H7 (cell line): ENCODE data around the gene DENND1B. TPM values are rescaled to one million over a fixed set of nuclear protein-coding genes. Genes with fewer than 3 reads are reported as not detected.
"Not testable (repeated sequence)": the region's sequence is repeated elsewhere in the genome, so short reads cannot be mapped to it uniquely, and the experiment has no call there.

Experiments
- DNase-seq: peaks from one replicate; pipeline ENCODE4 v3.0.0; 2012
- H3K27me3 ChIP-seq: 2 replicates; pipeline ENCODE4 v1.6.0; 2011; ENCODE audit warnings: mild to moderate bottlenecking, low read length; ENCODE audit not compliant: control insufficient read depth, insufficient read depth
- H3K36me3 ChIP-seq: replicated peaks from 2 replicates; pipeline ENCODE4 v1.5.1; 2011; ENCODE audit warnings: low read length; ENCODE audit not compliant: control insufficient read depth, insufficient read depth
- H3K4me3 ChIP-seq: 2 replicates; pipeline ENCODE4 v1.5.1; 2011; ENCODE audit warnings: low read depth, mild to moderate bottlenecking, control low read depth, low read length, moderate library complexity; ENCODE audit not compliant: insufficient read depth
- total RNA-seq: library from RNA; depleted of rRNA; stranded (reverse); fragments of >200 nt; shearing (Covaris generic); gene quantifications from 2 replicates; pipeline ENCODE4 v1.2.3, GENCODE V29; 2014

Gene DENND1B
- total RNA-seq, 1 experiment from 2014 or later = 2.9 TPM

- no peak overlapping the region for H3K4me3 ChIP-seq
- no peak for DNase-seq
- H3K27me3 ChIP-seq = no peaks in the 10 kb centered on the region
- no peaks in the 10 kb centered on the region for H3K36me3 ChIP-seq
Observed at GRCh38 chr1:197519741-197520334, 255.4 kb downstream of the DENND1B start.

- H3K27me3 ChIP-seq = no peaks in the 10 kb centered on the region
Observed at GRCh38 chr1:197515421-197515820, 259.9 kb downstream of the DENND1B start.

GRCh38 chr1:197510691-197511378 is 264.4 kb downstream of the DENND1B start:
- no peaks in the 10 kb centered on the region for H3K27me3 ChIP-seq
- H3K36me3 ChIP-seq = no peaks in the 10 kb centered on the region
- DNase-seq = no peak
- no peak overlapping the region for H3K4me3 ChIP-seq

More at GRCh38 chr1:197515421-197515820, 259.9 kb downstream of the DENND1B start:
- Histone ChIP-seq H3K4me3 (no peak overlapping the region), H3K36me3 (no peaks in the 10 kb centered on the region)
- no peak for DNase-seq

GRCh38 chr1:197496722-197497121 is 278.6 kb downstream of the DENND1B start:
- Histone ChIP-seq H3K4me3 (no peak overlapping the region), H3K27me3 (no peaks in the 10 kb centered on the region), H3K36me3 (no peaks in the 10 kb centered on the region)
- DNase-seq = no peak

- H3K4me3 ChIP-seq, DNase-seq, H3K36me3 ChIP-seq, H3K27me3 ChIP-seq: not testable (repeated sequence)
Observed at GRCh38 chr1:197491505-197491904, 283.8 kb downstream of the DENND1B start.

- Histone ChIP-seq H3K27me3 (no peaks in the 10 kb centered on the region), H3K4me3 (no peak overlapping the region), H3K36me3 (no peaks in the 10 kb centered on the region)
- no peak for DNase-seq
Observed at GRCh38 chr1:197486946-197487345, 288.3 kb downstream of the DENND1B start.

- Histone ChIP-seq H3K4me3 (no peak overlapping the region), H3K27me3 (no peaks in the 10 kb centered on the region), H3K36me3 (no peaks in the 10 kb centered on the region)
- DNase-seq = no peak
Observed at GRCh38 chr1:197485790-197486189, 289.5 kb downstream of the DENND1B start.

GRCh38 chr1:197481101-197481500 is 294.2 kb downstream of the DENND1B start:
- Histone ChIP-seq H3K36me3 (no peaks in the 10 kb centered on the region), H3K27me3 (no peaks in the 10 kb centered on the region), H3K4me3 (no peak overlapping the region)
- DNase-seq = no peak

GRCh38 chr1:197480446-197480845 is 294.8 kb downstream of the DENND1B start:
- Histone ChIP-seq H3K27me3 (no peaks in the 10 kb centered on the region), H3K36me3 (no peaks in the 10 kb centered on the region), H3K4me3 (no peak overlapping the region)
- DNase-seq = no peak

GRCh38 chr1:197472141-197472540 is 303.1 kb downstream of the DENND1B start:
- Histone ChIP-seq H3K4me3 (no peak overlapping the region), H3K36me3 (no peaks in the 10 kb centered on the region), H3K27me3 (no peaks in the 10 kb centered on the region)
- DNase-seq = no peak

- Histone ChIP-seq H3K27me3 (no peaks in the 10 kb centered on the region), H3K36me3 (no peaks in the 10 kb centered on the region), H3K4me3 (no peak overlapping the region)
- peak; percentile 2 for DNase-seq
Observed at GRCh38 chr1:197471248-197471985, 303.9 kb downstream of the DENND1B start.

- H3K27me3 ChIP-seq = no peaks in the 10 kb centered on the region
- DNase-seq = no peak
- no peaks in the 10 kb centered on the region for H3K36me3 ChIP-seq
- no peak overlapping the region for H3K4me3 ChIP-seq
Observed at GRCh38 chr1:197470330-197470729, 304.9 kb downstream of the DENND1B start.

GRCh38 chr1:197469620-197470210 is 305.6 kb downstream of the DENND1B start:
- no peak for DNase-seq
- Histone ChIP-seq H3K36me3 (no peaks in the 10 kb centered on the region), H3K27me3 (no peaks in the 10 kb centered on the region), H3K4me3 (no peak overlapping the region)

GRCh38 chr1:197468543-197469175 is 306.6 kb downstream of the DENND1B start:
- H3K4me3 ChIP-seq = no peak overlapping the region
- H3K36me3 ChIP-seq = no peaks in the 10 kb centered on the region
- DNase-seq = no peak
- H3K27me3 ChIP-seq = no peaks in the 10 kb centered on the region
